ENCODE measurements around the gene KRTAP16-1. TPM values are rescaled to one million over a fixed set of nuclear protein-coding genes. Genes with fewer than 3 reads are reported as not detected.
A peak's percentile ranks its signal among the peaks of the same experiment; 100 is the strongest.

KRTAP16-1 gene
- total and polyA plus RNA-seq, 2 of the 8 experiments (the other 6 are each of a cell fraction or from before 2014, with no cell fraction given), result not detected

- H2BK15ac ChIP-seq (ENCODE audit: low read length), result no peak within 1 kb of the TSS
- no peak for FAIRE-seq
- no peak within 1 kb of the TSS for H2AK5ac ChIP-seq (ENCODE audit: low read depth, low read length)
- no peak within 1 kb of the TSS for H2BK5ac ChIP-seq (ENCODE audit: low read depth, low read length)
- no peak within 1 kb of the TSS for H3K23ac ChIP-seq (ENCODE audit: insufficient read length)
- no peaks in the 10 kb centered on the region for H3K79me2 ChIP-seq (ENCODE audit: control insufficient read depth in 1 of 2, insufficient read depth in 2 of 2, low read length in 2 of 2)
- no peaks in the 10 kb centered on the region for H3K23me2 ChIP-seq (ENCODE audit: low read depth, low read length)
- H2AFZ ChIP-seq (ENCODE audit: low read length), result no peak within 1 kb of the TSS
- no peak within 1 kb of the TSS for H3K27ac ChIP-seq (ENCODE audit: low read depth, low read length)
- H4K91ac ChIP-seq (replicated peaks; ENCODE audit: insufficient read length, low read length), result no peak within 1 kb of the TSS
- H3K14ac ChIP-seq (ENCODE audit: insufficient read length), result no peak within 1 kb of the TSS
- no peak within 1 kb of the TSS for H3K4ac ChIP-seq (replicated peaks; ENCODE audit: insufficient read length, low read depth, low read length)
- no peaks in the 10 kb centered on the region for H3K27me3 ChIP-seq (replicated peaks in 1 of 4; ENCODE audit: control insufficient read depth in 3 of 4, extremely low read depth in 1 of 4, insufficient read depth in 3 of 4, low read length in 3 of 4)
- H3K36me3 ChIP-seq (ENCODE audit: control insufficient read depth in 2 of 4, insufficient read depth in 4 of 4, low read length in 3 of 4), result no peaks in the 10 kb centered on the region
- H3K18ac ChIP-seq (ENCODE audit: extremely low read depth, low read length), result no peak within 1 kb of the TSS
- H3K4me2 ChIP-seq (ENCODE audit: insufficient read depth in 1 of 2, low read depth in 2 of 2, low read length in 2 of 2), result no peak within 1 kb of the TSS
- TF ChIP-seq MAX (IDR thresholded peaks at IDR 0.05) (no peak), CTBP2 (IDR thresholded peaks at IDR 0.05; ENCODE audit: borderline replicate concordance, insufficient read depth, insufficient read length, low read length) (no peak)
- H3K4me3 ChIP-seq (ENCODE audit: extremely low read depth in 1 of 4, insufficient read depth in 2 of 4, low read depth in 3 of 4, low read length in 4 of 4), result no peak within 1 kb of the TSS
- no peaks in the 10 kb centered on the region for H3K79me1 ChIP-seq (ENCODE audit: low read depth, low read length)
- H2BK120ac ChIP-seq (replicated peaks; ENCODE audit: low read depth, low read length), result no peak within 1 kb of the TSS
- 0 out of 4 replicates have a peak, but pooled peaks cover 0 to 5% of the 10 kb centered on the region in 2 experiments for H3K9me3 ChIP-seq (ENCODE audit: insufficient read depth in 2 of 2, low read depth in 1 of 2, low read length in 1 of 2)
- 90% methylated on average over 24 of the region's 24 CpGs; no CpG with 5 or more reads in 1 of the 2 experiments for WGBS, 2 experiments (ENCODE audit: extremely low coverage in 1 of 2, insufficient coverage in 1 of 2, insufficient read length in 1 of 2, insufficient replicate concordance in 2 of 2, low coverage in 1 of 2, low lambda C conversion rate in 2 of 2, missing lambda C conversion rate in 1 of 2)
- ChIA-PET CTCF (ENCODE audit: partially characterized antibody) (interaction anchor here (2.7 to 3.5 kb wide), 2 partner anchors 8 to 14 kb away, joined by 9 to 31 read pairs; no protein-coding TSS in a partner anchor), POLR2A (ENCODE audit: partially characterized antibody) (no interaction called here)
- H4K5ac ChIP-seq (ENCODE audit: insufficient read length, low read depth, low read length), result no peak within 1 kb of the TSS
- no peak within 1 kb of the TSS for H3K9ac ChIP-seq (replicated peaks in 1 of 4; ENCODE audit: extremely low read depth in 1 of 4, low read depth in 3 of 4, low read length in 3 of 4)
- H3K56ac ChIP-seq (replicated peaks; ENCODE audit: insufficient read length, low read depth, low read length), result no peak within 1 kb of the TSS
- H4K20me1 ChIP-seq (replicated peaks in 1 of 2; ENCODE audit: control insufficient read depth in 1 of 2, insufficient read depth in 2 of 2, low read length in 2 of 2), result no peaks in the 10 kb centered on the region
- H2BK20ac ChIP-seq (ENCODE audit: low read length), result no peak within 1 kb of the TSS
- 0 out of 7 replicates have a peak, but pooled peaks cover 0 to 2% (median 0%) of the 10 kb centered on the region in 4 experiments for H3K4me1 ChIP-seq (replicated peaks in 1 of 4; ENCODE audit: control insufficient read depth in 3 of 4, insufficient read depth in 4 of 4, low read length in 3 of 4)
- no peak within 1 kb of the TSS for H2BK12ac ChIP-seq (ENCODE audit: low read depth, low read length)
- DNase-seq (ENCODE audit: low read depth in 1 of 2, low spot score in 2 of 2), result no peak
- peak within 1 kb of the TSS; percentile 48; the same call in 1 of the 2 replicates for H4K8ac ChIP-seq (ENCODE audit: extremely low read depth, insufficient read depth, low read length)
These were observed 6.2 kb upstream of the KRTAP16-1 start, which contains the start of gene KRTAP17-1 for GRCh38 chr17:41315204-41315794. Gene KRTAP17-1, minus strand, starts transcription at chr17:41315710. Its CDS starts 60 bp downstream, at chr17:41315650.
